Mucosa of gallbladder (tissue), 1 donor: Measurements from ENCODE around the gene MYO18B. TPM values are rescaled to one million over a fixed set of nuclear protein-coding genes. Genes with fewer than 3 reads are reported as not detected.

Source experiments
- DNase-seq: peaks from one replicate; pipeline ENCODE4 v3.0.0-alpha.2; 2020; ENCODE audit warnings: low spot score
- total RNA-seq: library from RNA; stranded (reverse); gene quantifications from one replicate; pipeline ENCODE4 v1.2.1, GENCODE V29; 2021
- donor health status: DM: no; HTN: no; CAD: no.

MYO18B gene
- total RNA-seq, 1 donor from 2014 or later = 0.06 TPM

DNA sequence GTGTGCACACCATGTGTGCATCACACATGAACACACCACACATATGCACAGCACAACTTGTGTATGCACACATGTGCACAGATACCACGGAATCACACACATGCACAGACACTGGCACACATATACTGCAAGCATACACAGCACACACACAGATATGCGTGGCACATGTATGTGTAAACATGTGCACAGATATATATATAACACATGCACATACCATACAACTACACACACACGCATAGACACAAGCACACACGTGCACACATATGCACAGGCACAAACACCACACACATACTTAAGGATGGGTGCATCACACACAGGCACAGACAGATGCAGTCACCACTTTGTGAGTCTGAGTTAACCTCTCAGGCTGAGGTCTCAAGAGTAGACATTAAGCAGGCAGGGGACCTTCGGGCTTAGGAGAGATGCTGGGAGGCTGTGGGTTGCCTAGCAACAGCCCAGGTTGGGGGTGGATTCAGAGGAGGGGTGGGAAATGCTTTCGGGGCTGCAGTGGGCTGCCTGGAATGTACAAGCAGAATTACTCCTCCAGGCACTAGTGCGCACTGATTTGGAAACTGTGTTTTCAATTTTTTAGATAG, 82.9 kb downstream of the MYO18B start:
- no peak for DNase-seq

DNA sequence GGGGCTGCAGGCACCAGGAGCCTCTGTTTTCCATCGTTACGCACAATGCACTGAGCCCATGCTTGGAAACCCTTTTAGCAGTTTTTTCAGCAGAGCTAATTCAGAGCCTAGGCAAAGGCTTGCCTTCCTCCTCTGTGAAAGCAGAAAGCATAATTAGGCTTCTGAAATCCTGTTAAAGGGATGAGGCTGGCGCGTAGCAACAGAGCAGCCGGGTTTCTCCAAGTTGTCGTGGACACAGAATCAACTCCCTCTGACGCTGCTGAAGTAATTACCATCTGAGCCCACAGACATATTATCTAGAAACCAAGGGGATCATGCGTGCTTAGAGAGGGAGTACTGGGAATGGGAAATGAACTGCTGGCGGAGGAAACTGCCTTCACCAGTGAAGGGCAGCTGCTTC, 85.4 kb downstream of the MYO18B start:
- no peak for DNase-seq

DNA sequence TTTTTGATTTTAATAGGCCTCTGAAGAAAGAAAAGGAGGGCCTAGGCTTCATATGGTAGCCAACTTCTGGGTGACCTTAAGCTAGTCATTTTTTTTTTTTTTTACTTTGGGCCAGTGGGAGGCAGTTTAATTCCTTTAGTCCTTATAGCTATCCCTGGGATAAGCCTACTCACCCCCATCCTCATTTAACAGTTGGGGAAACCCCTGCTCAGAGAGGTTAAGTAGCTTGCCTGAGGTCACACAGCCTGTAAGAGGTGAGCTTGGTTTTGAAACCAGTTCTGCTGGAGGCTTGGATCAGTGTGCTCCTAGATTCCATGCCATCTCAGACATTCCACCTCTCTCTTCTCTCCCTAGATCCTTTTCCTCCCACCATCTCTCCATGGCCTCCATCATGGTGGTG, 86.4 kb downstream of the MYO18B start:
- no peak for DNase-seq

DNA sequence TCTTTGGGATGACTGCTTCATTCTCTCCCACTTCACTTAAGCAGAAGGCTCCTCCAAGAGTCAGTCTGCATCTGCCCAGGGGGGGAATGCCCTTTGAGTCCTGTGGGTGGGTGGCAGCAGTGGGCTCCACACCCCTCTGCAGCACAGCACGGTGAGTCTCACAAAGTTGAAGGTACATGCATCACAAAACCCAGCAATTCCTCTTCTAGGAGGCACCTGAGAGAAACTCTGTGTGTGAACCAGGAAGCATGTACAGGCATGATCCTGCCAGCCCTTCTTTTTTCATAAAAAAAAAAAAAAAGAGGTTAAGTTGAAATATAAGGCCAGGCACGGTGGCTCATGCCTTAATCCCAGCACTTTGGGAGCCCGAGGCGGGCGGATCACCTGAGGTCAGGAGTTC, 87.2 kb downstream of the MYO18B start:
- DNase-seq = no peak

DNA sequence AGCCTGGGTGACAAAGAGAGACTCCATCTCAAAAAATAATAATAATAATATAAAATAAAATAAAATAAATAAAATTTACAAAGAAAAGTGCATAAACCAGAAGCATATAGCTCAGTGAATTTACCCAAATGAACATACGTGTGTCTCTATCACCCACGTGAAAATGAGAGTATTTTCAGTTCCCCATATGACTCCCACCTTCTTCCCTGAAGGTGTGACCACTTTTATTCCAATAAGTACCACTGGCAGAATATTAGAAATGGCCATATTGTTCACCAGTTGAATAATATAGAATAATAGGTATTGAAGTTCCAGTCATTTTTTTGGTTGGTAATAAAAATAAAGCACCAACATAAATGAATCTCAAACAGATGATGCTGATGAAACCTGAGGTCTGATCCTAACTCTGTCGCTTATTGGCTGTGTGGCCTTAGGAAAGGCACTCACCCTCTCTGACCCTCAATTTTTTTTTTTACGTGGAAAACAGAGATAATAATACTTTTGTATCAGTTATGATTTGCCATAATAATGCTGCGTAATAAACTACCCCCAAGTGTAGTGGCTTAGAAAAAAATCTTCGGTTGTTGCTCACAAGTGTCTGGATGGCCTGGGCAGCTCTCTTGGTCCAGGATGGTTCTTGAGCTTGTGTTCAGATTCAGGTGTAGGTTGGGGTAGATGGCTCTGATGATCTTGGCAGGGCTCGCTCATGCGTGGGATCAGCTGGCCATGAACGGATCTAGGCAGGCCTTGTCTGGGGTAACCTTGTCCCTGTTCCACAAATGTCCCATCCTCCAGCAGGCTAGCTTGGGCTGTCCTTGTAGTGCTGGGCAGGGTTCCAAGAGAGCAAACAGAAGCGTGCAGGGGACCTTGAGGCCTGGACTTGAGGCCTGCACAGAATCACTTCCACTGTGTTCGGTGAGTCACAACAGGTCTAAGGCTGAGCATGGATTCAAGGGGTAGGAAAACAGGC, 88.1 kb downstream of the MYO18B start:
- DNase-seq = no peak

DNA sequence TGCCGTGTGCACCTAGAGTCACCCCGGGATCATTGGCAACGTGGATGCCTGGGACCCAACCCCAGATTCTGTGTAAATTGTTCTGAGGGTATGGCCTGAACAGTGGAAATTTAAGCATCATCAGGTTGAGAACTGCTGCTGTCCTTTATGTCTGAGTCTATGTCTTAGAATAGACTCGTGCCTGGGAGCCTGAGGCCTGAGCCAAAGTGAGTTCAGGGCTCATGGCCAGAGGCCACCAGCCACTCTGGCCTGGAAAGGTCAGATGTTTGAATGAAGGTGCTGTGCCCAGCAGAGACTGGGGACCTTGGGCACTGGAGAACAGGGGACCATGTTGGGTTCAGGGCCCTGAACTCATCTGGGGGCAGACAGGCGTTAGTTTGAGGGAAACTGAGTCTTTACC, 91.1 kb downstream of the MYO18B start:
- no peak for DNase-seq

DNA sequence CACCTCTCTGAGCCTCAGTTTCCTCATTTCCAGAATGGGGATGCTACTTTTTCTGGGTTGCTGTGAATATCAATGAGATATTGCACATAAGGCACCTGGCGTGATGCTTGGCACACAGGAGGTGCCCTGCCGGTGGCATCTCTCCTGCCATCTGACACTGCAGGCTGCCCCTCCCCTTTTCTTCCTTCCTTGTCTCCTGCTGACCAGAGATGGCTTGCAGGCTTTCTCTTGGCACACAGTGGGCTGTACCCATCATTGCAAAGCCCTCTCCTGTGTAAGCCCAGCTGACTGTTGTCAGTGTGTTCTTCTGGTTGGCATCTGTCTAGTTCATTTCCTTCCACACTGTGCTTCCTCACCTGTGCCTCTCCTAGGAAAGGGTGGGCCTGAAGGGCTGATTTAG, 91.7 kb downstream of the MYO18B start:
- DNase-seq = no peak

DNA sequence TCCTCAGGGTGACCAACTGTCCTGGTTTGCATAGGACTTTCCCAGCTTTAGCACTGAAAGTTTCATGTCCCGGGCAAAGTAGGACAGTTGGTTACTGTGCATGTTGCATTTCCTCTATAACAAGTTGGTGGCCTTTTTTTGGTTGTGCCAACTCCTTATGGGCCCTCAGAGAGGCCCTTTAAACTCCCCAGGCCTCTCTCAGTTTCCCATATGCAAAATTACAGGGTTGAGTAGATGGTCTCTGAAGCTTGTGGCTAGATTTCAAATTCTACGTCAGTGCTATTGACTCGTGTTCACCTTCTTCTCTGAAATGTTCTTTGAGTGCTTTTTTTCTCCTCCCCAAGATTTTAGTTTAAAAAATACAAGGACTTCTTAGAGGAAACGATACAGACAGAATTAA, 92.5 kb downstream of the MYO18B start:
- no peak for DNase-seq

DNA sequence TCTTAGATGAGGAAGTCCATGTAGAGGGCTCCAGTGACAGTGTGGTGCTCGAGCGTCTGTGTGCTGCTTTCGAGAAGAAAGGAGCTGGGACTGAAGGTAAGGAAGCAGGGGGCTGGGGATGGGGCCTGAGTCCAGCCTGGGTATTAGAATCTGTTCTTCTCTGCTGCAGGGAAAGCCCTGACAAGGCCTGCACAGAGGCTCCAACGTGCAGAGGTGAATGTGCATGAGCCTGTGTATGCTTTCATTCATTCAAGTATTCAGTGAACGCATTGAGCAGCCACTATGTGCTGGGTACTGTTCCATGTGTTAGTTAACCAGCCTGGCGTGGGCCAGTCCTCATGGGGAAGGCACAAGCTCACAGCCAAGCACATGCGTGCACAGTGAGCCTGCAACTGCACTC, 93.4 kb downstream of the MYO18B start:
- no peak for DNase-seq

DNA sequence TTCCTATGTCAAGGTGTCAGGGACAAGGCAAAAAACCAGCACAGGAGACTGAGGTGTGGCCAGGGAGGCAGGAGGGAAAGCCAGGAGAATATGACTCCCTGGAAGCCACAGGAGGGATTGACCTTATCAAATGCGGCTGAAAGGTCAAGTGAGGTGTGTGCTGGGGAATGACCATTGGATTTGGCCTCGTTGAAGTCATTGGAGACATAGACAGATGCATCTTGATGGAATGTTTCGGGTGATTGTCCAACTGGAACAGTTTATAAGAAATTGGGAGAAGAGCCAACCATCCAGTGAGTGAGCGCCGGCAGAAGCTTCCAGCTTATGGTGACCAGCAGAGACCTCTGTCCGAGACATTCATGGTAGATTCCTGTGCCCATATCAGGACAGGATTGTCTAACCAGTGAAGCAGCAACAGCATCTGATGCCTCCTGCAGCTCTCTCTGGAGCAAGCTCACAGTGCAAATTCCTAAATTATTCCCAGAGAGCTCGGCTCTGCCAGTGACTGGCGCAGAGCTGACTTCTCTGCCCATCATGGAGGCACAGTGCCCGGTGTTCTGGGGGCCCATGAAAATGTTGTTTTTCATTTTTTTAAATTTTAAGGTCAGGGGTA, 95.4 kb downstream of the MYO18B start:
- no peak for DNase-seq

DNA sequence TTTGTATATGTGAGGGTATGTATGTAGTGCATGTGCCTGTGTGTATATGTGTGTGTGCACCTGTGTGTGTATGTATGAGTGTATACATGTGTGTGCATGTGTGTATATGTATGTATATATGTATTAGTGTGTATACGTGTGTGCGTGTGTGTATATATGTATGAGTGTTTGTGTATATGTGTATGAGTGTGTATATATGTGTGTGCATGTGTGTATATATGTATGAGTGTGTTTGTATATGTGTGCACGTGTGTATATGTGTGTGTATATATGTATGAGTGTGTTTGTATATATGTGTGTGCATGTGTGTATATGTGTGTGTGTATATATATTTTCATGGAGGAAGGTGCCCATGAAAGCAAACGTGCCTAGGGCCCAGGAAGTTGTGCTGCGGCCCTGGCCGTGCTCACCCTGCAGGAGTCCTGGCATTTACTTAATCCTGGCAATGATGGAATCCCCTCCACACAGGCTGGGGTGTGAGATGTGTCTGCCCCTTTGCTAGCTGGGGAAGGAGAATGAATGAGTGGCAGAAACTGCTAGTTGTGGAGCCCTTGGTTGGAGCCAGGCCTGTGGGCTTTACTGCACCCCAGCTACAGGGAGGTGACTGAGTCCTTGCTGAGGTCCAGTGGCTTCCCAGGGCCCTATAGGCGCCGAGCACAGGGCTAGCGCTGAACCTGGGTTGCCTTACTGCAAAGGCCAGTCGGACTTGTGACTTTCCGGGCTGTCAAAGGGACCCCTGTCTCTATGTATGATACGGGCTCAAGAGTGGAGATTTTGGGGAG, 97.2 kb downstream of the MYO18B start:
- no peak for DNase-seq

DNA sequence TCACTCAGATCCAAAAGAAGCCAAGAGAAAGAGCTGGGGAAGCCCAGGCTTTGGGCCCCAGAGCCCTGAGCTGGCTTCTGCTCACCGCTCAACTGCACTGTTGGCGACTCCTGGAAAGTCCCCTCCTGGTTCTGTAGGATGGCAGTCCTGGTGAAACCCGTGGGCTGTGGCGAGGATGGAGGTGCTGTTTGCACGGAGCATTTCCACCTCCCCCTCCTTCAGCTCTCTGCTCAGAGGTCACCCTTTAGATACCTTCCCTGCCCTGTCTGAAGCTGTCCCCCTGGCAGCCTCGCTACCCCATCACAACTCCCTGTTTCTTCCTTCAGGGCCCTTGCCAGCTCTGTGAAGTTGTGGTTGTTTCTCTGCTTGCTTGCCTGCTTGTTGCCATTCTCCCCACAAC, 97.8 kb downstream of the MYO18B start:
- DNase-seq = no peak

DNA sequence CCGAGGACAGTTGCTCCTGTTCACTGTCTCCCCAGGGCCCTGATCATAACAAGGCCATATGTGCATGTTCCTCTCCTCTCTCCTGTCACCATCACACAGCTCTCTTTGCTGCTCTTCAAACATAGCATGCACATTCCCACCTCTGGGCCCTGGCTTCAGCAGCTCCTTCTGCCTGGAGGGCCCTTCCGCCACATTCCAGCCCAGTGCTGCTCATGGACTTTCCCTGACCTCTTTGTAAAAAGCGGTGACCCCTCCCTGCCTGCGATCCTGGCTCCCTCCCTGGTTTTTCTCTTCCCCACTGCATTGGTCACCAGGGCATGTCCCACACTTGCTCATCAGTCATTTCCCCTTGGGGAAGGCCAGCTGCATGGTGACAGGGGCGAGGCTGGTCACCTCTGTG, 98.2 kb downstream of the MYO18B start:
- DNase-seq = no peak

DNA sequence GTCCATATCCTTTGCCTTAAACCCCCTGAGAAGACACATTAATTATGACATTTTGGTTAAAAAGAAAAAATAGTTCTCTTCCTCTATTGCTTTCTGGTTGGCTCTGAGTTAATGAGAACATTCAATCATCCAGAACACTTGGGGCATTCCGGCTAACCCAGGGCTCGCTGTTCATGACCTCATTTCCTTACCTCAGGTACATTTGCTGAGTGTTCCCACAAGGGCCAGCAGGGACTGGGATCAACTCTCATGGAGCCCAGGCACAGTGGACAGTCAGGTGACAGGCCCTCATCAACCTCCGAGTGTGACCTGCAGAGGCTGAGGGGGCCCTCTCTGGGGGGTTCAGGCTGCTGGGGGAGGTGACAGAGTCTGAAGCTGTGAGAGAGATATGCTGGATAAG, 98.9 kb downstream of the MYO18B start:
- DNase-seq = no peak

DNA sequence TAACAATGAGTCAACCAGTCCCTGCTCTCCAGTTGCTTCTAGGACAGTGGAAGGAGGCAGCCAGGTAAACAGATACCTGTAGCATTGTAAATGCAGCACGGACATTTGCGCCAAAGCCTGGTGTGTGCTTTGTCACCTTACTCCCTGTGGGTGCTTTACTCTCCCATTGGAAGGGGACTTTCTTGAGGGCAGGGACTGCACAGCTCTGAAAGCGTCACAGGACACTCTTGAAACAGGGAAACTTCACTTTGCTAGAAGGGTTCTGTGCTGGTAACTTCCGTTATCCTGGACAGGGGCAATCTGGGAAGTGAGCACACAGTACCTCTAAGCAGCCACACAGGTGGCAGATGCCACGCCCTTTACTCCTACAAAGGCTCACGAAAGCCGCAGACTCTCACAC, 99.8 kb downstream of the MYO18B start:
- DNase-seq = no peak

DNA sequence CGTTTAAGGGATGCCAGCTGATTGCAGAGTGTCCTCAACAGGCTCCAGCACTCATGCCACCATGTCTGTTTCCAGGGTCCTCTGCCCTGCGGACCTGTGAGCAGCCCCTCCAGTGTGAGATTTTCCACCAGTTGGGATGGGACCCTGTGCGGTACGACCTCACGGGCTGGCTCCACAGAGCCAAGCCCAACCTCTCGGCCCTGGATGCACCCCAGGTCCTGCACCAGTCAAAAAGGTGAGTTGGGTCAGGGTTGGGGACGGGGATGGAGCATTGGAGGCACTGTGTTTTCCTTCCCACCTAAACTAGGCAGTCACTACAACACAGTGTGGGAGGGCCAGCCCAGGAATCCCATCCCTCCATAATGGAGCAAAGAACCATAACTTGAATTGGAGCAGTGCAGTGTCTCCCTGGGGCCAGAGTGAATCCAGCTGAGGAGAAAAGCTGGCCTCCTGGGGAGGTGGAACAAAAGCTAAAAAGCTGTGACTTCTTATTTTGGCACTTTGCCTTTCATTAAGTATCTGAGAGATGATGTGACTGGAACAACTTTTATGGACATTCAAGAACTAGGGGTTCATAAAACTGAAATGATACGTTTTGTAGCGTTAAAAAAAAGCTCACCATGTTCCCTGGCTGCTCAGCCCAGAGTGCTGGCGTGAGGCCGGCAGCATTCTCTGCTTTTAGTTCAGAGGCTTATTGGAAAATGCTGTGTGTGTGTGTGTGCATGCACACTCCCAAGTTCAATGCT, 101.8 kb downstream of the MYO18B start:
- DNase-seq = no peak

DNA sequence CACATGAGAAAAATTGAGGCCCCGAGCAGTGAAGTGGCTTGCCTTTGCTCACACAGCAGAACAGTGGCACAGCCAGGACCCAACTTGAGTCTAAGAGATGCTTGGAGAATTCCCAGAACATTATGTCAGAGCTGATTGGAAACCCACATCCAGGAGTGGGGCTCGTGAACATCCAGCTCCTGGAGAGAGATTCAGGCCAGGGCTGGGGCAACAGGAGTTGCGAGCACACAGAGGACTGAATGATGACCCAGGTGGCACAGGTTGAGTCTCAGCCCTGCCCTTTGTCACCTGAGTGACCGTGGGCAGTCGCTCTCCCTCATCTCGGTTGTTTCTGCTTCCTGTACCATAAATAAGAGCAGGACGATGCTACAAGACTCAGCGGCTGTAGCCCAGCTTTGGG, 102.6 kb downstream of the MYO18B start:
- DNase-seq = no peak

DNA sequence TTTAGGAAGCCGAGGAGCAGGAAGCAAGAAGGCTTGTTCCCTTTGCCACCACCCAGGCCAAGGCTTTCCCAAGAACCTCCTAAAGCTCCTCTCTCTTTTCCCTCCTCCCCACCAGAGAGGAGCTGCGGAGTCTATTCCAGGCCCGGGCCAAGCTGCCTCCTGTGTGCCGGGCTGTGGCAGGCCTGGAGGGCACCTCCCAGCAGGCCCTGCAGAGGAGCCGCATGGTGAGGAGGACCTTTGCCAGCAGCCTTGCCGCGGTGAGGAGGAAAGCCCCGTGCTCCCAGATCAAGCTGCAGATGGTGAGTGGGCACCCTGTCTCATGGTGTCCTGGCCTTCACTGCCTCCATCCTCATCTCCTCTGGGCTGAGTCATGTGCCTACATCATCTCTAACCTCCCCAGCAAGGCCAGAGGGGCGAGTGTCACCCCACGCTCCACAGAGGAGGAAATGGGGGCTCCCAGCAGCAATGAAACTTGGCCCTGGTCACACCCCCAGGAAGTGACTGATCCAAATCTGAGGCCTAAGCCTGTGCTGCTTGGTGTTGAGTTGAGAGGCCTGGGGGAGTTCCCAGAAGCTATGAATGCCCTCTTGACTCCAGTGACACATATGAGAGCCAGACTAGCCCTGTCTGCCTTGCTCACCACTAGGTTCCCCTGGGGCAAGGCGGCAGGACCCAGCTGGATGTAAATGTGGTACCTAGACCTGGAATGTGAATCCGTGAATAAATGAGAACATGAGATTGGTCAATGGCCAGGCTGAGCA, 104.2 kb downstream of the MYO18B start:
- no peak for DNase-seq

DNA sequence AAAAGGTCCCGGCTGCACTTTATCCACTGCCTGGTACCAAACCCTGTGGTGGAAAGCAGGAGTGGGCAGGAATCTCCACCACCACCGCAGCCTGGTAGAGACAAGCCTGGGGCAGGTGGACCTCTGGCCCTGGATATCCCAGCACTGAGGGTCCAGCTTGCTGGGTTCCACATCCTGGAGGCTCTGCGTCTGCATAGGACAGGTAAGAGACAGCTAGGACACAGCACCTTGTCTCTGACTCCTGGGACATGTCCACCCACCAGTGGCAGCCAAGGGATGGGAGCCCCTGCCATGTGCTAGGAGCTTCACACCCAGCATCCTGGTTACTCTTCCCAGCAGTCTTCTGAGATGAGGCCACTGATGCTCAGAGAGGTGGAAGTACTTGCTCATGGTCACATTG, 105.5 kb downstream of the MYO18B start:
- DNase-seq = no peak

DNA sequence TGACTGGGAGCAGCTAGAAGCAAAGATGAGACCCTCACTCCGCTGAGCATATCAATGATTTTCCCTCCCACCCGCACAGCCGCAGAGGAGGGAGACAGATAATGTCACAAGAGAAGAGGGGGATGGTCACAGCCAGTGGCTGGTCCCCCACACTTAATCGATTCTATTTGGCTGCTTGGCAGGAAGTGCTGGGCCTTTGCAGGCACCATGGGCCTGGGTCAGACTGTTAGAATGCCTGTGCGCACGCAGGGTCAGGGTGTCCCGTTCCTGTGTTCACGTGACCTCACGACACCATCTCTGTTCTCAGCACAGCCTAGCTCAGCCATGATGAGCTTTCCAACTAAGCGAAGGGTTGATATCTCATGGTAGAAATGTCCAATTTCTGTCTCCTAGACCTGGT, 107.0 kb downstream of the MYO18B start:
- no peak for DNase-seq

DNA sequence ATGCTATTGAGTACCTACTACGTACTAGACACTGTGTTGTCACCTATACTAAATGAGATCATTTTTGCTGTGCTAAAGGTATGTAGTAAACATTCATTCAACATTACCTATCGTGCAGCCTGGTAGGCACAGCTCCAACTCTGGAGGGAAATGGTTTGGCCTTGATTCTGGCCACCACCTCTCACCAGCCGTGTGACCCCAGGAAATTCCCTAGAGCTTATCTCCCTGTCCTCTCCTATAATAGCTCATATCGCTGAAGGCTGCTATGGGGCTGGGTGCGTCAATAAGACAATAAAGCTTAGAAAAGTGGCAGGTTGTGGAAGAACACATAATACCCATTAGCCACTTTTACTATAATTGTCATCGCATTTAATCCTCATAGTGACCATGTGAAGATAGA, 107.5 kb downstream of the MYO18B start:
- DNase-seq = no peak
